Measurements from ENCODE around the gene SMG5. TPM values are rescaled to one million over a fixed set of nuclear protein-coding genes. Genes with fewer than 3 reads are reported as not detected.

Gene SMG5
- polyA plus RNA-seq, 1 donor from 2014 or later, result 57.3 TPM

- Histone ChIP-seq H3K27me3 (ENCODE audit: insufficient read depth, low read depth, low read length) (no peaks in the 10 kb centered on the region), H3K79me2 (replicated peaks; ENCODE audit: insufficient read depth, low read length) (no peaks in the 10 kb centered on the region), H2AFZ (ENCODE audit: low read depth, low read length) (no peak overlapping the region), H3K9me3 (ENCODE audit: low read length) (no peaks in the 10 kb centered on the region), H3K9ac (ENCODE audit: low read length) (no peak overlapping the region), H3F3A (ENCODE audit: insufficient read depth, low read length, poor library complexity, severe bottlenecking) (no peaks in the 10 kb centered on the region), H3K4me3 (ENCODE audit: low read length) (no peak overlapping the region), H3K9me2 (ENCODE audit: insufficient read depth, low read length) (no peaks in the 10 kb centered on the region), H3K36me3 (ENCODE audit: insufficient read depth, low read length) (peaks cover 4% of the 10 kb centered on the region), H3K4me2 (ENCODE audit: low read length) (no peak overlapping the region), H4K20me1 (ENCODE audit: insufficient read depth) (no peaks in the 10 kb centered on the region), H3K27ac (ENCODE audit: low read length) (no peak overlapping the region)
- no peak for TF ChIP-seq SMC3 (conservative IDR thresholded peaks at IDR 0.05; ENCODE audit: poor library complexity)
- no peak for TF ChIP-seq TAF1 (IDR thresholded peaks at IDR 0.05; ENCODE audit: low read depth)
- TF ChIP-seq EZH2 (IDR thresholded peaks at IDR 0.05; ENCODE audit: borderline replicate concordance, insufficient read depth, low read length, poor library complexity, severe bottlenecking), result no peak
- no peak for TF ChIP-seq REST (IDR thresholded peaks at IDR 0.05; ENCODE audit: borderline replicate concordance)
- no peak for TF ChIP-seq CTCF (IDR thresholded peaks at IDR 0.05; ENCODE audit: poor library complexity, severe bottlenecking)
- no peak for TF ChIP-seq EP300 (conservative IDR thresholded peaks at IDR 0.05; ENCODE audit: poor library complexity, severe bottlenecking)
- TF ChIP-seq RAD21 (conservative IDR thresholded peaks at IDR 0.05), result no peak
- no peak for TF ChIP-seq POLR2AphosphoS5 (IDR thresholded peaks at IDR 0.05)
- TF ChIP-seq MXI1 (conservative IDR thresholded peaks at IDR 0.05; ENCODE audit: poor library complexity, severe bottlenecking), result no peak
Measured at GRCh38 chr1:156268336-156268735, 14.3 kb downstream of the SMG5 start.

- TF ChIP-seq SMC3 (conservative IDR thresholded peaks at IDR 0.05; ENCODE audit: poor library complexity) (no peak), RAD21 (conservative IDR thresholded peaks at IDR 0.05) (no peak), EZH2 (IDR thresholded peaks at IDR 0.05; ENCODE audit: borderline replicate concordance, insufficient read depth, low read length, poor library complexity, severe bottlenecking) (no peak), MXI1 (conservative IDR thresholded peaks at IDR 0.05; ENCODE audit: poor library complexity, severe bottlenecking) (no peak), CTCF (IDR thresholded peaks at IDR 0.05; ENCODE audit: poor library complexity, severe bottlenecking) (no peak), TAF1 (IDR thresholded peaks at IDR 0.05; ENCODE audit: low read depth) (no peak), EP300 (conservative IDR thresholded peaks at IDR 0.05; ENCODE audit: poor library complexity, severe bottlenecking) (no peak), POLR2AphosphoS5 (IDR thresholded peaks at IDR 0.05) (no peak), REST (IDR thresholded peaks at IDR 0.05; ENCODE audit: borderline replicate concordance) (no peak)
- Histone ChIP-seq H2AFZ (ENCODE audit: low read depth, low read length) (no peak overlapping the region), H3K79me2 (replicated peaks; ENCODE audit: insufficient read depth, low read length) (no peaks in the 10 kb centered on the region), H3K9ac (ENCODE audit: low read length) (no peak overlapping the region), H3K4me3 (ENCODE audit: low read length) (no peak overlapping the region), H3K9me2 (ENCODE audit: insufficient read depth, low read length) (no peaks in the 10 kb centered on the region), H3K4me2 (ENCODE audit: low read length) (no peak overlapping the region), H3F3A (ENCODE audit: insufficient read depth, low read length, poor library complexity, severe bottlenecking) (no peaks in the 10 kb centered on the region), H3K9me3 (ENCODE audit: low read length) (no peaks in the 10 kb centered on the region), H3K27me3 (ENCODE audit: insufficient read depth, low read depth, low read length) (no peaks in the 10 kb centered on the region), H3K36me3 (ENCODE audit: insufficient read depth, low read length) (peaks cover 4% of the 10 kb centered on the region), H4K20me1 (ENCODE audit: insufficient read depth) (no peaks in the 10 kb centered on the region), H3K27ac (ENCODE audit: low read length) (no peak overlapping the region)
Measured at GRCh38 chr1:156266051-156266450, 16.6 kb downstream of the SMG5 start.

Measured in neural cell (in vitro differentiated cells).